ENCODE results near the gene CD58.

CD58 gene

DNA sequence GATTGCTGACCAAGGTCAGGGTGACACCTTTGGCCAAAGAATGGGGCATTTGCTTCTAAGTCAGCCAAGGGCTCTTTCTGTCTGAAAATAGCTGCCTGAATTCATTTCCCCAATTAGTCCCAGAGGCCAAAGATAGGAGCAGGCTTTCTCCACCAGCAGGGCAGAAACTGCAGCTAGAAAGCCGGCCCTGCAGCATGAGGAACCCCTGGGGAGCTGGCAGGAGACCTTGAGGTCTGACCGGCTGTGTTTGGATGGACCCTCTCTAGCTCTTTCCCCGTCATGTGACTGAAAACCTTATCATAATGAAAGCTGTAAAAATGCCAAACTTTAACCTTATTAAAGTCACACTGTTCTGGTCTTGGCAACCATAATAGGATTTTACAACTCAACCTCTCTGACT lies 93.4 kb downstream of the CD58 start:
- Histone ChIP-seq H3K27me3 (replicated peaks; ENCODE audit: control insufficient read depth, insufficient read depth, low read length) (no peaks in the 10 kb centered on the region; the same call in 1 of the 2 replicates), H3K36me3 (ENCODE audit: control insufficient read depth, insufficient read depth, low read length) (no peaks in the 10 kb centered on the region), H3K4me3 (replicated peaks; ENCODE audit: low read depth, low read length) (no peak overlapping the region)
- no peak for DNase-seq (ENCODE audit: extremely low read depth, insufficient read length)
- TF ChIP-seq, protein P1, sequence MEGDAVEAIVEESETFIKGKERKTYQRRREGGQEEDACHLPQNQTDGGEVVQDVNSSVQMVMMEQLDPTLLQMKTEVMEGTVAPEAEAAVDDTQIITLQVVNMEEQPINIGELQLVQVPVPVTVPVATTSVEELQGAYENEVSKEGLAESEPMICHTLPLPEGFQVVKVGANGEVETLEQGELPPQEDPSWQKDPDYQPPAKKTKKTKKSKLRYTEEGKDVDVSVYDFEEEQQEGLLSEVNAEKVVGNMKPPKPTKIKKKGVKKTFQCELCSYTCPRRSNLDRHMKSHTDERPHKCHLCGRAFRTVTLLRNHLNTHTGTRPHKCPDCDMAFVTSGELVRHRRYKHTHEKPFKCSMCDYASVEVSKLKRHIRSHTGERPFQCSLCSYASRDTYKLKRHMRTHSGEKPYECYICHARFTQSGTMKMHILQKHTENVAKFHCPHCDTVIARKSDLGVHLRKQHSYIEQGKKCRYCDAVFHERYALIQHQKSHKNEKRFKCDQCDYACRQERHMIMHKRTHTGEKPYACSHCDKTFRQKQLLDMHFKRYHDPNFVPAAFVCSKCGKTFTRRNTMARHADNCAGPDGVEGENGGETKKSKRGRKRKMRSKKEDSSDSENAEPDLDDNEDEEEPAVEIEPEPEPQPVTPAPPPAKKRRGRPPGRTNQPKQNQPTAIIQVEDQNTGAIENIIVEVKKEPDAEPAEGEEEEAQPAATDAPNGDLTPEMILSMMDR (IDR thresholded peaks at IDR 0.05; ENCODE audit: insufficient read depth, low read length, poor library complexity, severe bottlenecking) = no peak

DNA sequence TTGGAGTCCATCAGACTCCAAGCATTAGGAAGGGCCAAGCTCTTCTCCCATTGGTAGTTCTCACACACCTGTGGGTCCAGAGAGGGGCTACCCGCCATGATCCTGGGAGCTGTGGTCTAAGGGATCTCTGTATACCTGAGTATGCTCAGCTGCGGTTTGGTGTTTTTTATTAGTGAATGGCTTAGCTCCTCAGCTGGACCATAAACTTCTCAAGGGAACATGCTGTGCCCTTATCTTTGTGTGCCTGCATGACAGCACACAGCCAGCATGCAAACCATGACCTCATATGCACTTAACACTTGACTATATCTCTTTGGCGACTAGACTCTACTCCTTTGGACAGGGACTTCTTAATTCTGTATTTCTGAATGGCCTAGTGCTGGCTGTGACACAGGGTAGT lies 94.5 kb downstream of the CD58 start:
- Histone ChIP-seq H3K27me3 (replicated peaks; ENCODE audit: control insufficient read depth, insufficient read depth, low read length) (no peaks in the 10 kb centered on the region; the same call in 1 of the 2 replicates), H3K36me3 (ENCODE audit: control insufficient read depth, insufficient read depth, low read length) (no peaks in the 10 kb centered on the region), H3K4me3 (replicated peaks; ENCODE audit: low read depth, low read length) (no peak overlapping the region)
- no peak for DNase-seq (ENCODE audit: extremely low read depth, insufficient read length)
- TF ChIP-seq, protein P1 (IDR thresholded peaks at IDR 0.05; ENCODE audit: insufficient read depth, low read length, poor library complexity, severe bottlenecking) = no peak

DNA sequence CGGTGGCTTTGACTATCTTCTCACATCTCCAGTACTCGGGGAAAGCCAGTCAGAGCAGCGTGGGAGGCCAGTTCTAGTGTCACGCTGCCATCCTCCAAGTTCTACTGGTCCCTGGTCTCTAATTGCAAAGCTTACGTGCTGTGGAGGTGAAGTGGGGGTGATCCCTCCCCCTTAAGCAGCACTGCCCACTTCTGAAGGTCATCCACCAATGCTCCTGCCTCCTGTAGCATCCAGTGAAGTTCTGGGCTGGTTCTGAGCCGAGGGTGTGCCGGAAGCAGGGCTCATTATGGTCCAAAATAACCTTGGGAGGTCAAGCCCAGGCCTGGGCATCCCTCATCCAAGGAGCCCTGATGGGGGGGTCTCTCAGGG lies 95.0 kb downstream of the CD58 start:
- no peaks in the 10 kb centered on the region for H3K36me3 ChIP-seq (ENCODE audit: control insufficient read depth, insufficient read depth, low read length)
- TF ChIP-seq, protein P1 (IDR thresholded peaks at IDR 0.05; ENCODE audit: insufficient read depth, low read length, poor library complexity, severe bottlenecking) = no peak
- DNase-seq (ENCODE audit: extremely low read depth, insufficient read length) = no peak
- no peak overlapping the region for H3K4me3 ChIP-seq (replicated peaks; ENCODE audit: low read depth, low read length)
- no peaks in the 10 kb centered on the region; the same call in 1 of the 2 replicates for H3K27me3 ChIP-seq (replicated peaks; ENCODE audit: control insufficient read depth, insufficient read depth, low read length)

DNA sequence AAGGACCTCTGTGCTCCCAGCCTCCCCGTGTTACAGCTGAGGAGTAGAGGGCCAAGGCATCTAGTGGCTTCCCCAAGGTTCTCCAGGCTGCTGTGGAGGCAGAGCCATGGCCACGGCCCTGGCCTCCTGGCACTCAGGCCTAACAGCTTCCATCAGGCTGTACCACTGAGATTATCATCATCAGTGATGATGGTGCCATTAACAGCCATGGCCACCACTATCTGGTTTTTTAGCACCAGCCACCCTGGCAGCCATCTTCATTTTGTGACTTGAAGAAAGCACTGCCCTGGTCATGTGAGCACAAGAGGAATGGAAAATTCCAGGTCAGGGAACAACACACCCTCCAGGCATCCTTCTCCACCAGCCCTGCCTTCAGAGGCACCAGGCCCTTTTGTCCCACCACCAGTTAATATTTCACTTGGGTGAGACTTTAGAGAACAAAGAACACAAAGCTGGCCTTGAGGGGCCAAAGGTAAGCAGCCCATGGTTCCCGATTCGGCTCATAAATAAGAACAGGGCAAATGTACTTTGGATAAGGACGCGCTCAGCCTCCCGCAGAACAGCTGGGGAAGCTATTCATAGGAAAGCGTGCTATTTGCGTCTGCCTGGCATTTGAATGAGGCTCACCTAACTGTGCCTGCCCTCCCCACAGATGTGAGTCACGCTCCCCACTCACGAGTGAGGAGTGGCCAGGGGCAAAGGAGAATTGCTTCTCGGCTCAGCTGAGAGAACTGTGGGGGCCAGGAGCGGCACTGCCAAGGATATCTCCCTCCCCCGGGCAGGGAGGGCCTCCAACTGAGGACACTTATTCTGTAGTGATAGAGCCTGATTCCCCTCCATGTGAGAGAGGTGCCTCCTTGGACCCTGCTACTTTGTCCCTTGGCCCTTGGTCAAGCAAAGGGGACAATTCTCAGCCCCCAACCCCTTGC lies 95.6 kb downstream of the CD58 start:
- no peak for DNase-seq (ENCODE audit: extremely low read depth, insufficient read length)
- Histone ChIP-seq H3K4me3 (replicated peaks; ENCODE audit: low read depth, low read length) (no peak overlapping the region), H3K36me3 (ENCODE audit: control insufficient read depth, insufficient read depth, low read length) (no peaks in the 10 kb centered on the region), H3K27me3 (replicated peaks; ENCODE audit: control insufficient read depth, insufficient read depth, low read length) (no peaks in the 10 kb centered on the region; the same call in 1 of the 2 replicates)
- TF ChIP-seq, protein P1 (IDR thresholded peaks at IDR 0.05; ENCODE audit: insufficient read depth, low read length, poor library complexity, severe bottlenecking) = no peak

DNA sequence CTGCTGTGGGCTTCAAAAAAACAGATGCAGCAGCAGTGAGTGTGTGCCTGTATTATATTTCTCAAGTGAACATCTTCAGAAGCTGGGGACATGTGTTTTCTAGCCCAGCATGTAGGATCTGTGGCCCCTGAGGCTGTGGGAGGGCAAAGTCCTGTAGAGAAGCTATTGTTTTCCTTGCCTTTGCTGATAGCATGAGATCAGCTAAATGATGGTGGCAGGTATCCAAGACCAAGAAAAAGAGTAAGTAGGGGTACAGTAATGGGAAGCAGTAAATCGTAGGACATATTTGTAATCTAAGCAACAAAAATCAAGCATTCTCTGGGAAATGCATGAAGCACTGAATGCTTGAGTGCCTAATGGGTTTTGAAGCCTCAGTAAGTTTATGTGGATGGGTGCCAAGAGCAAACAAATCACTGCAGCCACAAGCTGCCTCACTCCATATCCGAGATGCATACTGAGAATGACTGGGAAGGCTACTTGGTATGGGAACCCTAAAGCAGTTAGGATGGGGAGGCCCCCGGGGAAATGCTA lies 98.3 kb downstream of the CD58 start:
- TF ChIP-seq, protein P1 (IDR thresholded peaks at IDR 0.05; ENCODE audit: insufficient read depth, low read length, poor library complexity, severe bottlenecking) = no peak
- no peaks in the 10 kb centered on the region for H3K36me3 ChIP-seq (ENCODE audit: control insufficient read depth, insufficient read depth, low read length)
- no peak overlapping the region for H3K4me3 ChIP-seq (replicated peaks; ENCODE audit: low read depth, low read length)
- DNase-seq (ENCODE audit: extremely low read depth, insufficient read length) = no peak
- H3K27me3 ChIP-seq (replicated peaks; ENCODE audit: control insufficient read depth, insufficient read depth, low read length) = no peaks in the 10 kb centered on the region; the same call in 1 of the 2 replicates
